AG04450 (cell line): ENCODE data around the gene TROAP. TPM values are rescaled to one million over a fixed set of nuclear protein-coding genes. Genes with fewer than 3 reads are reported as not detected.

Source experiments
- CTCF ChIA-PET: fragments of 300-600, 350-600 bp; formaldehyde crosslinking; extraction: SDS; loops from one replicate; lab custom pipeline; 2022; ENCODE audit warnings: antibody characterized with exemption, inconsistent platforms; lab: Charles Lee
- POLR2A ChIA-PET: fragments of 350-600 bp; formaldehyde crosslinking; extraction: SDS; loops from one replicate; lab custom pipeline; 2021; ENCODE audit warnings: antibody characterized with exemption, inconsistent platforms; lab: Yijun Ruan, JAX
- DNase-seq: peaks from one replicate; pipeline ENCODE4 v3.0.0-alpha.2; 2011; ENCODE audit warnings: low read depth, low spot score
- H3K27ac ChIP-seq: one replicate; pipeline ENCODE4 v1.5.1; 2012; ENCODE audit warnings: low read depth, low read length, control low read depth
- H3K27me3 ChIP-seq: one replicate; pipeline ENCODE4 v1.6.0; 2012; ENCODE audit warnings: low read length; ENCODE audit not compliant: control insufficient read depth, insufficient read depth
- H3K4me3 ChIP-seq: 2 replicates; pipeline ENCODE4 v1.5.1; 2011; ENCODE audit warnings: mild to moderate bottlenecking, low read depth, low read length, control low read depth
- H3K9me3 ChIP-seq: 2 replicates; pipeline ENCODE4 v1.5.1; 2012; ENCODE audit warnings: low read length; ENCODE audit not compliant: control insufficient read depth, insufficient read depth
- polyA plus RNA-seq: library from polyadenylated mRNA; depleted of rRNA; stranded (reverse); fragments of >200 nt; gene quantifications from 2 replicates; pipeline ENCODE4 v1.2.3, GENCODE V29; 2011
- TF ChIP-seq, protein P1 (sequence below): IDR thresholded peaks from 2 replicates; pipeline ENCODE4 v1.5.1; 2011; ENCODE audit warnings: low read depth, low read length, control low read depth, inconsistent platforms

The TROAP gene
- polyA plus RNA-seq, 1 experiment: 7.6 TPM

DNA sequence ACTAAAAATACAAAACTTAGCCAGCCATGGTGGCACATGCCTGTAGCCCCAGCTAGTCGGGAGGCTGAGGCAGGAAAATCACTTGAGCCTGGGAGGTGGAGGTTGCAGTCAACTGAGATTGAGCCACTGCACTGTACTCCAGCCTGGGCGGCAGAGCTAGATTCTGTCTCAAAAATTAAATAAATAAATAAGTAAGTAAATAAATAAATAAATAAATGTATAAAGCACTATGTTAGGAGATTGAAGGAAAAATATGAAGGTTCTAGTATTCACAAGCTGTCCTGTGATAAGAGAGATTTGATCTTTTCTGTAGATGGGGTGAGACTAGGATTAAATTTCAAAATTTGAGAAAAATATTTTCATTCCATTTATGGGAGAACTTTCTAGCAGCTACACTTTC is 29.3 kb downstream of the TROAP start:
- Histone ChIP-seq H3K27ac (no peak overlapping the region), H3K4me3 (no peak overlapping the region), H3K27me3 (peaks cover 2% of the 10 kb centered on the region), H3K9me3 (no peaks in the 10 kb centered on the region)
- no peak for DNase-seq
- TF ChIP-seq, protein P1, sequence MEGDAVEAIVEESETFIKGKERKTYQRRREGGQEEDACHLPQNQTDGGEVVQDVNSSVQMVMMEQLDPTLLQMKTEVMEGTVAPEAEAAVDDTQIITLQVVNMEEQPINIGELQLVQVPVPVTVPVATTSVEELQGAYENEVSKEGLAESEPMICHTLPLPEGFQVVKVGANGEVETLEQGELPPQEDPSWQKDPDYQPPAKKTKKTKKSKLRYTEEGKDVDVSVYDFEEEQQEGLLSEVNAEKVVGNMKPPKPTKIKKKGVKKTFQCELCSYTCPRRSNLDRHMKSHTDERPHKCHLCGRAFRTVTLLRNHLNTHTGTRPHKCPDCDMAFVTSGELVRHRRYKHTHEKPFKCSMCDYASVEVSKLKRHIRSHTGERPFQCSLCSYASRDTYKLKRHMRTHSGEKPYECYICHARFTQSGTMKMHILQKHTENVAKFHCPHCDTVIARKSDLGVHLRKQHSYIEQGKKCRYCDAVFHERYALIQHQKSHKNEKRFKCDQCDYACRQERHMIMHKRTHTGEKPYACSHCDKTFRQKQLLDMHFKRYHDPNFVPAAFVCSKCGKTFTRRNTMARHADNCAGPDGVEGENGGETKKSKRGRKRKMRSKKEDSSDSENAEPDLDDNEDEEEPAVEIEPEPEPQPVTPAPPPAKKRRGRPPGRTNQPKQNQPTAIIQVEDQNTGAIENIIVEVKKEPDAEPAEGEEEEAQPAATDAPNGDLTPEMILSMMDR: no peak
- ChIA-PET POLR2A (interaction anchor here (0.6 to 1.4 kb wide), 2 partner anchors 15 to 70 kb away, joined by 3 to 4 read pairs; partner anchors contain the start of gene SPATS2), CTCF (interaction anchor here (1.3 to 2.7 kb wide), 4 partner anchors 10 to 162 kb away, joined by 3 to 13 read pairs (median 6); partner anchors contain the start of gene SPATS2)

DNA sequence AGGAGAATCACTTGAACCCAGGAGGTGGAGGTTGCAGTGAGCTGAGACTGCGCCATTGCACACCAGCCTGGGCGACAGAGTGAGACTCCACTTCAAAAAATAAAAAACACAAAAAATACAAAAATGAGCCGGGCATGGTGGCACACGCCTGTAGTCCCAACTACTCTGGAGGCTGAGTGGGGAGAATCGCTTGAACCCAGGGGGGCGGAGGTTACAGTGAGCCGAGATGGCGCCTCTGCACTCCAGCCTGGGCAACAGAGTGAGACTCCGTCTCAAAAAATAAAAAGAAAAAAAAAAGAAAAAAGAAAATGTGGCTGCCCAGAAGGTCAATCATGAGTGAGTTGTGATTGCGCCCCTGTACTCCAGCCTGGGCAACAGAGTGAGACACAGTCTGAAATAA is 32.9 kb downstream of the TROAP start:
- no peak overlapping the region for H3K4me3 ChIP-seq
- H3K27me3 ChIP-seq: no peaks in the 10 kb centered on the region
- TF ChIP-seq, protein P1: no peak
- H3K9me3 ChIP-seq: no peaks in the 10 kb centered on the region
- DNase-seq: no peak
- H3K27ac ChIP-seq: no peak overlapping the region
- ChIA-PET POLR2A (no interaction called here), CTCF (interaction anchor here (2.8 to 7.4 kb wide), 5 partner anchors 8 to 156 kb away, joined by 13 to 454 read pairs (median 37); partner anchors contain the start of gene DNAJC22)

DNA sequence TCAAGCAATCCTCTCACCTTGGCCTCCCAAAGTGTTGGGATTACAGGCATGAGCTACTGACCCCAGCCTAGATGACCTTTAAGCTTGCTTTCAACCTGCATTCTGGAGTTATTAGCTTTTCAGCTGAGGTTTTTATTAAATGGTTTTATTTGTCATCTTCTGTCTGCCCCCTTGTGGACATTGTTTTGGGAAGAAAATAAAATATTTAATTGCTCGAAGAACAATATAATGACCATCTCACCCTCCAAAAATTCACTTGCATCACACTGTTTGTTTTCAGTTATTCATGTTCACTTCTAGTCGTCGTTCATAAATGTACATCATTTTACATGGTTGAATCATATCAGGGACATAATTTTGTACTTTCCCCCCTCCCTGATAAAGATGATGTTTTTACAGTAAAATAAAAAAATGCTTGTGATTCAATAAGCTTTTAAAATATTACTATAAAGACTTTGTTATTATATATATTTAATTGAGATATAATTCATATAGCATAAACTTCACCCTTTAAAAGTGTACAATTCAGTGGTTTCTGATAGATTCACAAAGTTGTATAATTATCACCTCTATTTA is 34.1 kb downstream of the TROAP start:
- DNase-seq: peak; percentile 32
- POLR2A ChIA-PET: interaction anchor here (0.5 to 1.5 kb wide), 4 partner anchors 10 to 224 kb away, joined by 4 to 5 read pairs (median 4); partner anchors contain the start of gene SPATS2
- no peak overlapping the region for H3K27ac ChIP-seq
- H3K27me3 ChIP-seq: no peaks in the 10 kb centered on the region
- TF ChIP-seq, protein P1: peak; percentile 56
- H3K9me3 ChIP-seq: no peaks in the 10 kb centered on the region
- H3K4me3 ChIP-seq: no peak overlapping the region
- CTCF ChIA-PET: interaction anchor here (0.6 to 7.4 kb wide), 40 partner anchors 9 to 351 kb away, joined by 3 to 454 read pairs (median 6); partner anchors contain the start of genes C1QL4, DNAJC22, SPATS2 and TROAP

DNA sequence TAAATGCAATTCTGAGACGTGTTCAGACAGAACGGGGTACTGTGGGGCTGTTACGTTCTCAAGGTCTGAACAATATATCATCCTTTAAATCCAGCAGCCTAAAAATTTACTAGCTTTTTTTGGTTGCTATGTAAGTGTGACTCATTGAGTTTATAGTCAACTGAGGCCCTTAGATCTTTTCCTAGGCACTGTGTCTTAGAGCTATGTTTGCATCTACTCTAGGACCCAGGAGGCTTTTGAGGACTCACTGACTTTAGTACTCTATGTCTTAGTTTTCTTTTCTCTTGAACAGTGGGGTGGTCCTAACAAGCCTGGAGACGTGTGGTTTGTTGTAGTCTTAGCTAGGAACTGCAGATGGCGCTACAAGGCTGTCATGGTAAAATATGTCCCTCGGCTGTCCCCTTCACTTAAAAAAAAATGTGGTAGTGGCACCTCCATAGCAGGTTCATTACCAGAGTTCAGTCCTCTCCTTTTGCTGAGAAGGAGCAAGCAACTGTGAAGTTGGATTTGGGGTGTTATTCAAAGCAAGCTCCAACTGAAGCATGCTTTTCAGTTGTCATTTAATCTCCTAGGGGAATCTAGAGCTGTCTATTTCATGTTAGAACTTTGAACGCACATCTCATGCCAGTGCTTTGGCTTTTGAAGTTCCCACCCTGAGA is 35.6 kb downstream of the TROAP start:
- TF ChIP-seq, protein P1: peak; percentile 82
- Histone ChIP-seq H3K27me3 (no peaks in the 10 kb centered on the region), H3K4me3 (no peak overlapping the region), H3K27ac (no peak overlapping the region), H3K9me3 (no peaks in the 10 kb centered on the region)
- no peak for DNase-seq
- POLR2A ChIA-PET: interaction anchor here (1.0 to 1.5 kb wide), 7 partner anchors 8 to 228 kb away, joined by 3 to 12 read pairs (median 3); partner anchors contain the start of gene SPATS2
- CTCF ChIA-PET: interaction anchor here (0.6 to 7.4 kb wide), 68 partner anchors 10 to 632 kb away, joined by 3 to 454 read pairs (median 5); partner anchors contain the start of genes C1QL4, DNAJC22, KCNH3 and PRPH
